Effector memory CD8-positive, alpha-beta T cell (primary cell): ENCODE results near the gene NINJ2.

Experiments
- ATAC-seq: fragments of 150-1000 bp; cut with Tn5 transposase; replicated peaks from 2 replicates; pipeline ENCODE4 v1.10.0; 2021; ENCODE audit warnings: mild to moderate bottlenecking, moderate library complexity
- DNase-seq, 3 experiments: peaks; one replicate each; pipeline ENCODE4 v3.0.0; 2021
- H3K27ac Mint-ChIP-seq, 2 donors: one replicate each; pipeline ENCODE4 v1.8.0; 2022; ENCODE audit warnings: mild to moderate bottlenecking in 2 of 2, mixed read lengths in 2 of 2, moderate library complexity in 2 of 2
- H3K27me3 Mint-ChIP-seq, 2 donors: one replicate each; pipeline ENCODE4 v1.8.0; 2022; ENCODE audit warnings: mixed read lengths in 2 of 2
- H3K36me3 Mint-ChIP-seq: one replicate; pipeline ENCODE4 v1.8.0; 2022; ENCODE audit warnings: mild to moderate bottlenecking, moderate library complexity, mixed read lengths; ENCODE audit not compliant: insufficient read depth
- H3K4me1 Mint-ChIP-seq, 2 donors: one replicate each; pipeline ENCODE4 v1.8.0; 2022; ENCODE audit warnings: low read depth in 2 of 2, mixed read lengths in 2 of 2
- H3K4me3 Mint-ChIP-seq, 2 donors: one replicate each; pipeline ENCODE4 v1.8.0; 2022; ENCODE audit warnings: mild to moderate bottlenecking in 2 of 2, mixed read lengths in 2 of 2, moderate library complexity in 2 of 2
- H3K9me3 Mint-ChIP-seq, 2 donors: one replicate each; pipeline ENCODE4 v1.8.0; 2022; ENCODE audit warnings: mixed read lengths in 2 of 2

The NINJ2 gene

GRCh38 chr12:627863-628741 lies 35.1 kb downstream of the NINJ2 start:
- Mint-ChIP-seq H3K4me3 (no peak overlapping the region), H3K9me3 (no peaks in the 10 kb centered on the region), H3K4me1 (peaks cover 4 to 10% of the 10 kb centered on the region in 2 donors), H3K27ac (no peak overlapping the region), H3K36me3 (peaks cover 12% of the 10 kb centered on the region), H3K27me3 (no peaks in the 10 kb centered on the region)
- DNase-seq = no peak
- no peak for ATAC-seq

- H3K4me1 Mint-ChIP-seq = peaks cover 10% of the 10 kb centered on the region in 2 donors
- no peak overlapping the region for H3K27ac Mint-ChIP-seq
- no peak overlapping the region for H3K4me3 Mint-ChIP-seq
Observed at GRCh38 chr12:627285-627684, 36.0 kb downstream of the NINJ2 start.

GRCh38 chr12:625998-626397 lies 37.2 kb downstream of the NINJ2 start:
- Mint-ChIP-seq H3K4me1 (peaks cover 4 to 10% of the 10 kb centered on the region in 2 donors), H3K27ac (no peak overlapping the region), H3K9me3 (no peaks in the 10 kb centered on the region), H3K4me3 (no peak overlapping the region), H3K36me3 (peaks cover 7% of the 10 kb centered on the region), H3K27me3 (no peaks in the 10 kb centered on the region)
- DNase-seq (no peak), ATAC-seq (no peak)

More at GRCh38 chr12:627285-627684, 36.0 kb downstream of the NINJ2 start:
- DNase-seq = no peak
- no peaks in the 10 kb centered on the region for H3K9me3 Mint-ChIP-seq
- peaks cover 12% of the 10 kb centered on the region for H3K36me3 Mint-ChIP-seq
- ATAC-seq = no peak
- no peaks in the 10 kb centered on the region for H3K27me3 Mint-ChIP-seq

- Mint-ChIP-seq H3K4me1 (peaks cover 9 to 10% of the 10 kb centered on the region in 2 donors), H3K27ac (no peak overlapping the region), H3K9me3 (no peaks in the 10 kb centered on the region), H3K27me3 (no peaks in the 10 kb centered on the region), H3K36me3 (no peaks in the 10 kb centered on the region), H3K4me3 (no peak overlapping the region)
- DNase-seq (no peak), ATAC-seq (no peak)
Observed at GRCh38 chr12:623865-624372, 39.3 kb downstream of the NINJ2 start.

- H3K4me3 Mint-ChIP-seq = no peak overlapping the region
- no peaks in the 10 kb centered on the region for H3K9me3 Mint-ChIP-seq
- no peak for DNase-seq
- ATAC-seq = no peak
- H3K4me1 Mint-ChIP-seq = peaks cover 9 to 10% of the 10 kb centered on the region in 2 donors
- no peaks in the 10 kb centered on the region for H3K36me3 Mint-ChIP-seq
- H3K27me3 Mint-ChIP-seq = no peaks in the 10 kb centered on the region
- peak overlapping the region; percentile 20 to 66 for H3K27ac Mint-ChIP-seq
Observed at GRCh38 chr12:623172-623864, 39.9 kb downstream of the NINJ2 start.

GRCh38 chr12:622416-622815 lies 40.8 kb downstream of the NINJ2 start:
- peak overlapping the region in 1 of 2 donors; percentile 20 for H3K27ac Mint-ChIP-seq
- H3K4me3 Mint-ChIP-seq = no peak overlapping the region
- H3K36me3 Mint-ChIP-seq = no peaks in the 10 kb centered on the region
- DNase-seq = no peak
- no peak for ATAC-seq
- H3K4me1 Mint-ChIP-seq = peaks cover 9 to 10% of the 10 kb centered on the region in 2 donors
- no peaks in the 10 kb centered on the region for H3K27me3 Mint-ChIP-seq
- H3K9me3 Mint-ChIP-seq = no peaks in the 10 kb centered on the region

- ATAC-seq (peak; percentile 44), DNase-seq (no peak)
- Mint-ChIP-seq H3K4me1 (peaks cover 10 to 11% of the 10 kb centered on the region in 2 donors), H3K4me3 (peak overlapping the region in 1 of 2 donors; percentile 27), H3K27me3 (no peaks in the 10 kb centered on the region), H3K27ac (peak overlapping the region in 1 of 2 donors; percentile 74), H3K36me3 (no peaks in the 10 kb centered on the region), H3K9me3 (no peaks in the 10 kb centered on the region)
Observed at GRCh38 chr12:619346-619745, 43.9 kb downstream of the NINJ2 start.

- no peak for DNase-seq
- Mint-ChIP-seq H3K9me3 (no peaks in the 10 kb centered on the region), H3K36me3 (no peaks in the 10 kb centered on the region), H3K27me3 (no peaks in the 10 kb centered on the region), H3K4me3 (no peak overlapping the region), H3K27ac (no peak overlapping the region), H3K4me1 (peaks cover 10 to 11% of the 10 kb centered on the region in 2 donors)
- ATAC-seq = no peak
Observed at GRCh38 chr12:618605-619004, 44.6 kb downstream of the NINJ2 start.

GRCh38 chr12:617304-617915 lies 45.8 kb downstream of the NINJ2 start:
- Mint-ChIP-seq H3K27ac (no peak overlapping the region), H3K4me1 (peaks cover under 1 to 7% of the 10 kb centered on the region in 2 donors), H3K36me3 (no peaks in the 10 kb centered on the region), H3K9me3 (no peaks in the 10 kb centered on the region), H3K4me3 (no peak overlapping the region), H3K27me3 (no peaks in the 10 kb centered on the region)
- ATAC-seq (no peak), DNase-seq (no peak)

- Mint-ChIP-seq H3K9me3 (no peaks in the 10 kb centered on the region), H3K36me3 (peaks cover 4% of the 10 kb centered on the region), H3K27ac (no peak overlapping the region), H3K27me3 (no peaks in the 10 kb centered on the region), H3K4me3 (no peak overlapping the region), H3K4me1 (peaks cover 6 to 10% of the 10 kb centered on the region in 2 donors)
- no peak for DNase-seq
- ATAC-seq = no peak
Observed at GRCh38 chr12:615620-616019, 47.6 kb downstream of the NINJ2 start.

GRCh38 chr12:614411-614970 lies 48.8 kb downstream of the NINJ2 start:
- Mint-ChIP-seq H3K27ac (no peak overlapping the region), H3K27me3 (no peaks in the 10 kb centered on the region), H3K36me3 (peaks cover 4% of the 10 kb centered on the region), H3K4me1 (peaks cover 12 to 16% of the 10 kb centered on the region in 2 donors), H3K4me3 (no peak overlapping the region), H3K9me3 (no peaks in the 10 kb centered on the region)
- ATAC-seq (no peak), DNase-seq (no peak)

GRCh38 chr12:613996-614395 lies 49.2 kb downstream of the NINJ2 start:
- H3K9me3 Mint-ChIP-seq = no peaks in the 10 kb centered on the region
- peaks cover 12% of the 10 kb centered on the region in 2 donors for H3K4me1 Mint-ChIP-seq
- H3K27ac Mint-ChIP-seq = no peak overlapping the region

GRCh38 chr12:612886-613285 lies 50.4 kb downstream of the NINJ2 start:
- H3K4me3 Mint-ChIP-seq = no peak overlapping the region
- peak overlapping the region in 1 of 2 donors; percentile 49 for H3K27ac Mint-ChIP-seq
- peaks cover 12 to 14% of the 10 kb centered on the region in 2 donors for H3K4me1 Mint-ChIP-seq
- ATAC-seq (no peak), DNase-seq (no peak)
- H3K36me3 Mint-ChIP-seq = peaks cover 4% of the 10 kb centered on the region
- H3K9me3 Mint-ChIP-seq = no peaks in the 10 kb centered on the region
- no peaks in the 10 kb centered on the region for H3K27me3 Mint-ChIP-seq

More at GRCh38 chr12:613996-614395, 49.2 kb downstream of the NINJ2 start:
- Mint-ChIP-seq H3K36me3 (peaks cover 4% of the 10 kb centered on the region), H3K4me3 (no peak overlapping the region), H3K27me3 (no peaks in the 10 kb centered on the region)
- DNase-seq (no peak), ATAC-seq (no peak)
